SK-N-SH treated with all-trans-retinoic acid at 6 μM for 48 hours (cell line): ENCODE measurements around the gene CEP57.
"Not testable (repeated sequence)": the region's sequence is repeated elsewhere in the genome, so short reads cannot be mapped to it uniquely, and the experiment has no call there.

Experiments used
- ARNTL ChIP-seq: fragments of 450-650 bp; formaldehyde crosslinking; IDR thresholded peaks from 2 replicates; pipeline ENCODE4 v1.5.0; 2020; ENCODE audit warnings: low read depth, mild to moderate bottlenecking, moderate library complexity, borderline replicate concordance
- CREB5 ChIP-seq: fragments of 250-450 bp; sonication (Bioruptor Pico); IDR thresholded peaks from 2 replicates; pipeline ENCODE4 v1.5.1; 2020; ENCODE audit warnings: low read depth, mild to moderate bottlenecking, moderate library complexity
- CSDC2 ChIP-seq: fragments of 250-450 bp; sonication (Bioruptor Pico); IDR thresholded peaks from 2 replicates; pipeline ENCODE4 v1.5.0; 2020; ENCODE audit warnings: mild to moderate bottlenecking, moderate library complexity
- CSRNP3 ChIP-seq: fragments of 250-450 bp; sonication (Bioruptor Pico); IDR thresholded peaks from 2 replicates; pipeline ENCODE4 v1.5.1; 2021; ENCODE audit warnings: mild to moderate bottlenecking, moderate library complexity
- ESRRG ChIP-seq: fragments of 250-450 bp; sonication (Bioruptor Pico); IDR thresholded peaks from 2 replicates; pipeline ENCODE4 v1.6.1; 2021; ENCODE audit warnings: mild to moderate bottlenecking
- PATZ1 ChIP-seq: fragments of 250-450 bp; sonication (Bioruptor Pico); IDR thresholded peaks from 2 replicates; pipeline ENCODE4 v1.8.0; 2020; ENCODE audit warnings: mild to moderate bottlenecking, moderate library complexity, borderline replicate concordance
- PPARA ChIP-seq: fragments of 250-450 bp; sonication (Bioruptor Pico); IDR thresholded peaks from 2 replicates; pipeline ENCODE4 v1.5.0; 2020; ENCODE audit warnings: mild to moderate bottlenecking, borderline replicate concordance
- RARB ChIP-seq: fragments of 250-450 bp; sonication (Bioruptor Pico); IDR thresholded peaks from 2 replicates; pipeline ENCODE4 v1.8.0; 2021; ENCODE audit warnings: mild to moderate bottlenecking, moderate library complexity
- TOX ChIP-seq: fragments of 250-450 bp; sonication (Bioruptor Pico); IDR thresholded peaks from 2 replicates; pipeline ENCODE4 v1.8.0; 2021; ENCODE audit warnings: mild to moderate bottlenecking, moderate library complexity, borderline replicate concordance
- ZC3H10 ChIP-seq: fragments of 250-450 bp; sonication (Bioruptor Pico); IDR thresholded peaks from 2 replicates; pipeline ENCODE4 v1.5.1; 2021; ENCODE audit warnings: mild to moderate bottlenecking, moderate library complexity
- ZFP30 ChIP-seq: fragments of 450-650 bp; formaldehyde crosslinking; IDR thresholded peaks from 2 replicates; pipeline ENCODE4 v1.5.0; 2022; ENCODE audit warnings: mild to moderate bottlenecking, moderate library complexity
- ZNF70 ChIP-seq: fragments of 450-650 bp; formaldehyde crosslinking; IDR thresholded peaks from 2 replicates; pipeline ENCODE4 v1.5.0; 2020; ENCODE audit warnings: mild to moderate bottlenecking, moderate library complexity
- ZNF8 ChIP-seq: fragments of 450-650 bp; formaldehyde crosslinking; IDR thresholded peaks from 2 replicates; pipeline ENCODE4 v1.5.0; 2020; ENCODE audit warnings: mild to moderate bottlenecking, moderate library complexity

DNA sequence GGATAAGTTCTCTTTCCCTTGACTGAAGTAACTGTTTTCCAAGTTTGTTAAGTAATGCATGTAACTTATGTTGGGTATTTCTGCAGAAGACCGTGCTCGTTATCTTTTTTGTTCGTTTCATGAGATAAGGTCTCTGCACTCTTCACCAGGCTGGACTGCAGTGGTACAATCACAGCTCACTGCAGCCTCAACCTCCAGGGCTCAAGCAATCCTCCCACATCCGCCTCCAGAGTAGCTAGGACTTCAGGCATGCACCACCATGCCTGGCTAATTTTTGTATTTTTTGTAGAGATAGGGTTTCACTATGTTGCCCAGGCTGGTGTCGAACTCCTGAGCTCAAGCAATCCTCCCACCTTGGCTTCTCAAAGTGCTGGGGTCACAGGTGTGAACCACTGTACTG is 64.1 kb downstream of the CEP57 start:
- TF ChIP-seq PPARA (CRISPR knock-in tag); ESRRG (CRISPR knock-in tag); PATZ1 (CRISPR knock-in tag); ZFP30; ZNF70; CREB5 (CRISPR knock-in tag); ZNF8 (CRISPR knock-in tag); CSRNP3; RARB (CRISPR knock-in tag); TOX (CRISPR knock-in tag); ARNTL (CRISPR knock-in tag); CSDC2 (CRISPR knock-in tag); ZC3H10 (CRISPR knock-in tag): not testable (repeated sequence)
